Trophoblast cell (in vitro differentiated cells and primary cell): ENCODE measurements around the gene ADAMTS3.

Experiments used
- DNase-seq, 2 donors: peaks; one replicate each; pipeline ENCODE4 v3.0.0-alpha.2; 2016
- H2AFZ ChIP-seq: 2 replicates; pipeline ENCODE4 v1.6.1; 2013; ENCODE audit warnings: low read length, moderate library complexity, mild to moderate bottlenecking; ENCODE audit not compliant: insufficient read depth, poor library complexity
- H2AK5ac ChIP-seq: 2 replicates; pipeline ENCODE4 v1.6.1; 2013; ENCODE audit warnings: mild to moderate bottlenecking, low read length
- H2BK120ac ChIP-seq: 2 replicates; pipeline ENCODE4 v1.6.1; 2013; ENCODE audit warnings: low read length, mild to moderate bottlenecking, moderate library complexity; ENCODE audit not compliant: insufficient read depth, poor library complexity
- H2BK12ac ChIP-seq: 2 replicates; pipeline ENCODE4 v1.6.1; 2013; ENCODE audit warnings: mild to moderate bottlenecking, low read length, moderate library complexity
- H2BK5ac ChIP-seq: 2 replicates; pipeline ENCODE4 v1.6.1; 2013; ENCODE audit warnings: low read length, low read depth, moderate library complexity, mild to moderate bottlenecking; ENCODE audit not compliant: poor library complexity
- H3K14ac ChIP-seq: 2 replicates; pipeline ENCODE4 v1.6.1; 2013; ENCODE audit warnings: mild to moderate bottlenecking, low read length
- H3K18ac ChIP-seq: 2 replicates; pipeline ENCODE4 v1.6.1; 2013; ENCODE audit warnings: mild to moderate bottlenecking, low read length
- H3K23ac ChIP-seq: 2 replicates; pipeline ENCODE4 v1.6.1; 2013; ENCODE audit warnings: low read length
- H3K27ac ChIP-seq: 2 replicates; pipeline ENCODE4 v1.5.1; 2013; ENCODE audit warnings: low read depth, mild to moderate bottlenecking, inconsistent platforms, low read length, moderate library complexity
- H3K27me3 ChIP-seq: 2 replicates; pipeline ENCODE4 v1.6.1; 2013; ENCODE audit warnings: inconsistent platforms, mild to moderate bottlenecking, low read length, moderate library complexity; ENCODE audit not compliant: insufficient read depth
- H3K36me3 ChIP-seq, 2 experiments: 1 replicate in 1 of 2; 2 replicates in 1 of 2; pipeline ENCODE4 v1.6.1; 2013; ENCODE audit warnings: low read length in 2 of 2, mild to moderate bottlenecking in 2 of 2, moderate library complexity in 1 of 2; ENCODE audit not compliant: insufficient read depth in 2 of 2, control insufficient read depth in 1 of 2
- H3K4ac ChIP-seq: 2 replicates; pipeline ENCODE4 v1.6.1; 2013; ENCODE audit warnings: low read depth, mild to moderate bottlenecking, low read length, moderate library complexity
- H3K4me1 ChIP-seq, 2 experiments: 1 replicate in 1 of 2; 2 replicates in 1 of 2; pipeline ENCODE4 v1.6.1; 2013; ENCODE audit warnings: low read length in 2 of 2, mild to moderate bottlenecking in 2 of 2, moderate library complexity in 1 of 2; ENCODE audit not compliant: insufficient read depth in 2 of 2, control insufficient read depth in 1 of 2
- H3K4me2 ChIP-seq: 2 replicates; pipeline ENCODE4 v1.6.1; 2013; ENCODE audit warnings: inconsistent platforms, mild to moderate bottlenecking, low read length, moderate library complexity
- H3K4me3 ChIP-seq: 2 replicates; pipeline ENCODE4 v1.5.1; 2013; ENCODE audit warnings: mild to moderate bottlenecking, low read depth, low read length, inconsistent platforms
- H3K79me1 ChIP-seq: one replicate; pipeline ENCODE4 v1.6.1; 2013; ENCODE audit warnings: low read length
- H3K79me2 ChIP-seq: 2 replicates; pipeline ENCODE4 v1.6.1; 2013; ENCODE audit warnings: low read length, mild to moderate bottlenecking; ENCODE audit not compliant: control insufficient read depth, insufficient read depth, poor library complexity
- H3K9ac ChIP-seq: 2 replicates; pipeline ENCODE4 v1.6.1; 2013; ENCODE audit warnings: mild to moderate bottlenecking, low read length
- H3K9me3 ChIP-seq: 2 replicates; pipeline ENCODE4 v1.6.1; 2013; ENCODE audit warnings: low read depth, mild to moderate bottlenecking, control low read depth, inconsistent platforms, low read length; ENCODE audit not compliant: insufficient read depth
- H4K12ac ChIP-seq: 2 replicates; pipeline ENCODE4 v1.6.1; 2013; ENCODE audit warnings: low read depth, mild to moderate bottlenecking, low read length, moderate library complexity
- H4K8ac ChIP-seq: 2 replicates; pipeline ENCODE4 v1.6.1; 2013; ENCODE audit warnings: low read depth, mild to moderate bottlenecking, low read length, moderate library complexity
- H4K91ac ChIP-seq: one replicate; pipeline ENCODE4 v1.6.1; 2013; ENCODE audit warnings: low read depth, mild to moderate bottlenecking, low read length, moderate library complexity
- WGBS: extraction: QIAGEN DNeasy Blood & Tissue Kit; methylation state at CpG from one replicate; pipeline ENCODE4 v1.1.7; 2013; ENCODE audit warnings: missing lambda C conversion rate; ENCODE audit not compliant: insufficient read length, insufficient coverage; ENCODE audit errors: extremely low coverage; 5-methylcytosine and 5-hydroxymethylcytosine counted together

Gene ADAMTS3

GRCh38 chr4:72424006-72424405, 145.0 kb downstream of the ADAMTS3 start:
- no peak for DNase-seq
- H3K23ac ChIP-seq = no peak overlapping the region
- H2AFZ ChIP-seq = no peak overlapping the region
- no peak overlapping the region for H3K4me3 ChIP-seq
- no peak overlapping the region for H3K18ac ChIP-seq
- no peak overlapping the region for H3K9ac ChIP-seq
- no peaks in the 10 kb centered on the region for H3K36me3 ChIP-seq
- no peak overlapping the region for H2BK12ac ChIP-seq
- H3K4ac ChIP-seq = no peak overlapping the region
- H3K79me1 ChIP-seq = no peaks in the 10 kb centered on the region
- H2BK120ac ChIP-seq = no peak overlapping the region
- H2BK5ac ChIP-seq = no peak overlapping the region
- no peak overlapping the region for H3K14ac ChIP-seq
- no peak overlapping the region for H3K27ac ChIP-seq
- no peaks in the 10 kb centered on the region for H3K79me2 ChIP-seq
- H3K27me3 ChIP-seq = no peaks in the 10 kb centered on the region
- no peaks in the 10 kb centered on the region for H3K4me1 ChIP-seq
- no CpG with 5 or more reads among the region's 4 CpGs for WGBS
- no peaks in the 10 kb centered on the region for H3K9me3 ChIP-seq
- no peak overlapping the region for H3K4me2 ChIP-seq
- H4K8ac ChIP-seq = no peak overlapping the region
- no peak overlapping the region for H2AK5ac ChIP-seq
- no peak overlapping the region for H4K91ac ChIP-seq
- H4K12ac ChIP-seq = no peak overlapping the region

GRCh38 chr4:72422416-72422815, 146.6 kb downstream of the ADAMTS3 start:
- Histone ChIP-seq H2BK12ac (no peak overlapping the region), H4K12ac (no peak overlapping the region), H3K14ac (no peak overlapping the region), H3K23ac (no peak overlapping the region), H3K9me3 (no peaks in the 10 kb centered on the region), H4K91ac (no peak overlapping the region), H3K18ac (no peak overlapping the region), H3K9ac (no peak overlapping the region), H2AK5ac (no peak overlapping the region), H3K79me2 (no peaks in the 10 kb centered on the region), H3K4me3 (no peak overlapping the region), H3K4me1 (no peaks in the 10 kb centered on the region), H3K4me2 (no peak overlapping the region), H3K27ac (no peak overlapping the region), H3K79me1 (no peaks in the 10 kb centered on the region), H2AFZ (no peak overlapping the region), H2BK5ac (no peak overlapping the region), H3K27me3 (no peaks in the 10 kb centered on the region), H3K36me3 (no peaks in the 10 kb centered on the region), H2BK120ac (no peak overlapping the region), H4K8ac (no peak overlapping the region), H3K4ac (no peak overlapping the region)
- WGBS = no CpG with 5 or more reads among the region's 2 CpGs
- no peak for DNase-seq

DNA sequence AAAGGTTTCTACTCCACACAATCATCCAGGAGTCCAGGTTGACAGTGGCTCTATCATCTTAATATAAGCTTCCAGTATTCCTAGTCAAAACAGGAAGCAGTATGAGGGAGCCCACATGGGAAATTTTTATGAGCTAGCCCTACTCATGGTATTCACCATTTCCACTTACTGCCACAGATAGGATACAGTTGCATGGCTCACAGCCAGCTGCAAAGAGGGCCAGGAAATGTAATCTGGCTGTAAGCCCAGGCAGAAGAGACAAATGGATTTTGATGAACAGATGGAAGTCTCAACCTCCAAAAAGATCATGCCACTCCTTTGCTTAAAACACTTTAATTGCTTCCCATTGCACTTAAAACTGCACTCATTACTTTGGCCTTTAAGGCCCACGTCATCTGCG, 150.6 kb downstream of the ADAMTS3 start:
- H4K91ac ChIP-seq = no peak overlapping the region
- no peak overlapping the region for H3K4me3 ChIP-seq
- DNase-seq = no peak
- H3K4ac ChIP-seq = no peak overlapping the region
- H3K9ac ChIP-seq = no peak overlapping the region
- H2BK12ac ChIP-seq = no peak overlapping the region
- no peaks in the 10 kb centered on the region for H3K36me3 ChIP-seq
- H3K9me3 ChIP-seq = no peaks in the 10 kb centered on the region
- WGBS = no CpG with 5 or more reads among the region's 2 CpGs
- no peaks in the 10 kb centered on the region for H3K4me1 ChIP-seq
- no peak overlapping the region for H3K4me2 ChIP-seq
- no peak overlapping the region for H2BK5ac ChIP-seq
- H4K12ac ChIP-seq = no peak overlapping the region
- no peak overlapping the region for H2BK120ac ChIP-seq
- H4K8ac ChIP-seq = no peak overlapping the region
- H3K79me2 ChIP-seq = no peaks in the 10 kb centered on the region
- H3K27me3 ChIP-seq = no peaks in the 10 kb centered on the region
- no peaks in the 10 kb centered on the region for H3K79me1 ChIP-seq
- no peak overlapping the region for H3K14ac ChIP-seq
- no peak overlapping the region for H2AK5ac ChIP-seq
- no peak overlapping the region for H3K27ac ChIP-seq
- no peak overlapping the region for H3K23ac ChIP-seq
- H2AFZ ChIP-seq = no peak overlapping the region
- H3K18ac ChIP-seq = no peak overlapping the region

DNA sequence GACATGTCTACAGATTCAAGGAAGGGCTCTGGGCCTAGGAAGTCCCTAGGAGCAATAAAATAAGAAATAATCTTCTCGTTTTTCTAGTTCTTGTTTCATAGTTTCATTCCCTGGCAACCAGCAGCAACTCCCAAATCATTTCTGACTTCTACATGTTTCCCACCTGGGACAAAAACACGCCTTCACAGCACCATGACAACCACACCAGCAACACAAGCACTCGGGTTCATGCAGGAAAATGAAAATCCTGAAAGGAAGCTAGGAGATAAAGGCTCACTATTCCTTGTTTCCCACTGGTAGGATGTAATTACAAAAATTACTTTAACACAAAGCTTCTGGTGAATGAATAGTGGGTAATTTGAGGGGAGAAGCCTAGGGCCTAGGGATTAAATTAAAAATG, 158.9 kb downstream of the ADAMTS3 start:
- H3K9me3 ChIP-seq = no peaks in the 10 kb centered on the region
- H3K4me1 ChIP-seq = no peaks in the 10 kb centered on the region
- peak; percentile 4 to 27 for DNase-seq
- no peak overlapping the region for H2AK5ac ChIP-seq
- no peaks in the 10 kb centered on the region for H3K79me2 ChIP-seq
- H2BK12ac ChIP-seq = no peak overlapping the region
- H3K4ac ChIP-seq = no peak overlapping the region
- no peak overlapping the region for H4K91ac ChIP-seq
- H3K4me3 ChIP-seq = no peak overlapping the region
- no peak overlapping the region for H4K12ac ChIP-seq
- H4K8ac ChIP-seq = no peak overlapping the region
- WGBS = no CpG with 5 or more reads among the region's 3 CpGs
- no peak overlapping the region for H3K27ac ChIP-seq
- no peak overlapping the region for H3K23ac ChIP-seq
- H3K18ac ChIP-seq = no peak overlapping the region
- H3K36me3 ChIP-seq = no peaks in the 10 kb centered on the region
- H3K14ac ChIP-seq = no peak overlapping the region
- no peak overlapping the region for H3K9ac ChIP-seq
- H3K4me2 ChIP-seq = no peak overlapping the region
- no peaks in the 10 kb centered on the region for H3K79me1 ChIP-seq
- no peak overlapping the region for H2BK120ac ChIP-seq
- H2BK5ac ChIP-seq = no peak overlapping the region
- no peak overlapping the region for H2AFZ ChIP-seq
- no peaks in the 10 kb centered on the region for H3K27me3 ChIP-seq
